Stimulated activated CD8-positive, alpha-beta memory T cell treated with anti-CD3 and anti-CD28 coated beads, Interleukin-15, amount 100 ng/mL, for 48 hours (primary cell): ENCODE results near the gene TYW3.
A peak's percentile ranks its signal among the peaks of the same experiment; 100 is the strongest.

Experiments
- DNase-seq, 2 donors: peaks; one replicate each; pipeline ENCODE4 v3.0.0-alpha.2; 2020; ENCODE audit warnings: low read depth in 2 of 2

Gene TYW3, protein sequence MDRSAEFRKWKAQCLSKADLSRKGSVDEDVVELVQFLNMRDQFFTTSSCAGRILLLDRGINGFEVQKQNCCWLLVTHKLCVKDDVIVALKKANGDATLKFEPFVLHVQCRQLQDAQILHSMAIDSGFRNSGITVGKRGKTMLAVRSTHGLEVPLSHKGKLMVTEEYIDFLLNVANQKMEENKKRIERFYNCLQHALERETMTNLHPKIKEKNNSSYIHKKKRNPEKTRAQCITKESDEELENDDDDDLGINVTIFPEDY

DNA sequence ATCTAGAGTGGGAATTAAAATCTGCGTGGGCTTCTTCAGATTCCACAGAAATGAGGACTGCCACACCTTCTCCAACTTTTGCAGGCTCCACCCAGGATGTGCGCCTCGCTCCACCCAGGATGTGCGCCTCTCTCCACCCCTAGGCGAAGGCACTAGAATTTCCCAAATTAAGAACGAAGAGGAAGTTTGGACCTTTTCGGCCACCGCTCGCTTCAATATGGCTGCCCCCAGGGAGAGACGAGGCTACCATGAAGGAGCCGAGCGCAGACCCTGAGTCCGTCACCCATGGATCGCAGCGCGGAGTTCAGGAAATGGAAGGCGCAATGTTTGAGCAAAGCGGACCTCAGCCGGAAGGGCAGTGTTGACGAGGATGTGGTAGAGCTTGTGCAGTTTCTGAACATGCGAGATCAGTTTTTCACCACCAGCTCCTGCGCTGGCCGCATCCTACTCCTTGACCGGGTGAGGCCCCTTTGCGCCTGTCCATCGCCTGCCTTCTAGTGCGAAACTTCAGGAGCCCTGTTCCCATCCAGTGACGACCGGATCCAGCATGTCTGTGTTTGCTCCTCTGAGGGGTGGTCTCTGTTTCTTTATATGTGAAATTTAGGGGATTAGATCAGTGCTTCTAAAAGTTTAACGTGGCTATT lies at the start of gene TYW3, which contains the start of gene CRYZ:
Gene TYW3, plus strand, starts transcription at position 193 of the 644 bp plus-strand sequence. Its CDS starts 93 bp downstream, at position 286.
Gene CRYZ, minus strand, starts transcription at position 91 of the 644 bp plus-strand sequence. CDS start 8,229 bp downstream, outside the sequence.
- DNase-seq, result peak; percentile 71 to 75

DNA sequence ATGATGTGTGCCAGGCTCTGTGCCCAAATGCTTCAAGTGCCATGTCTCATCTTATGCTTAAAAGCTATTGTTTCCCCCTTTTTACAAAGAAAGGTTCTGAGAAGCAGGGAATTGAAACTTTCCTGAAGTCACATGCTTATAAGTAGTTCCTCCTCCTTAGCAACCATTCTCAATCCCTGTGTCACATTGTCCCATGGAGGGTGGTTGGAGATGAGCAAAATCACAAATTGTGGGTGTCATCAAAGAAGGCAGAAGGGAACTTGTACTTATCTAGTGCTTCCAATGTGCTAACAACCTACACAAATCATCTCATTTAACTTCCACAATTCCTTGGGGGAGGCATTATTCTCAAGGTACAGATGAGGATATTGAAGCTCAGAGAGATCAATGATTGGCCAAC lies 49.3 kb upstream of the TYW3 start:
- no peak for DNase-seq

DNA sequence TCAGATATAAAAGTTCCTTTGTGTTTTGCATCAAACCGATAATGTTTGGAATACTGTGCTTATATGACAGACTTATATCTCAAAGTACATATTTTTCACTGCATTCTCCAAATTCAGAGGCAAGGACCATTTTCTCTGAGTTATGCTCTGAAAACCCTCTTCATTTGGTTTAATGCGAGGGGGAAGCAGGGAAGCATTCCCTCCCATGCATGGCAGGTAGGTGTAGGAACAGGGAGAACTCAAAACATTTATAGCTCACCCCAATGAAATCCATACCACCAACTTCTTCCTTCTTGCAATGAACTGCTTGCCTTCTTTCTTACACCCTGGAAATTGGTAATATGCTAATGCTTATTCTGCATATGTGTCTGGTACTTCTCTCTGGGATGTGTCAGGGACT lies 48.7 kb upstream of the TYW3 start:
- DNase-seq, result no peak

DNA sequence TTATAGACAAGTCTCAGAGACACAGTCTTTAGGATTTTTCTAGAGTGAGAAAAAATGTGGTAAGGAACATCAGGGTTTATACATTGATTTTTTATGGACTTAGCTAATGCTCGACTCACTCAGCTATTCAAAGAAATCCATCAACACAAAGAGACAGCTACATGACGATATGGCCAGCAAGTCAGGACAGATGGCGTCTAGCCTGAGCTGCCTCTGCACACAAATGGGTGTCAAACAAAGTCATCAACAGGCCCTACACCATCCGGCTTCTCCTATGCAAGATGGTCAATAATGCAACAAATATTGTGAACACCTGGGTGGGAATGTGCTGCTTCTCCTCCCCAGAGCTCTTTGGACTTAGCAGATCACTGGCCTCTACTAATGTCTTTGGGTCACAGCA lies 46.0 kb upstream of the TYW3 start:
- DNase-seq, result no peak

DNA sequence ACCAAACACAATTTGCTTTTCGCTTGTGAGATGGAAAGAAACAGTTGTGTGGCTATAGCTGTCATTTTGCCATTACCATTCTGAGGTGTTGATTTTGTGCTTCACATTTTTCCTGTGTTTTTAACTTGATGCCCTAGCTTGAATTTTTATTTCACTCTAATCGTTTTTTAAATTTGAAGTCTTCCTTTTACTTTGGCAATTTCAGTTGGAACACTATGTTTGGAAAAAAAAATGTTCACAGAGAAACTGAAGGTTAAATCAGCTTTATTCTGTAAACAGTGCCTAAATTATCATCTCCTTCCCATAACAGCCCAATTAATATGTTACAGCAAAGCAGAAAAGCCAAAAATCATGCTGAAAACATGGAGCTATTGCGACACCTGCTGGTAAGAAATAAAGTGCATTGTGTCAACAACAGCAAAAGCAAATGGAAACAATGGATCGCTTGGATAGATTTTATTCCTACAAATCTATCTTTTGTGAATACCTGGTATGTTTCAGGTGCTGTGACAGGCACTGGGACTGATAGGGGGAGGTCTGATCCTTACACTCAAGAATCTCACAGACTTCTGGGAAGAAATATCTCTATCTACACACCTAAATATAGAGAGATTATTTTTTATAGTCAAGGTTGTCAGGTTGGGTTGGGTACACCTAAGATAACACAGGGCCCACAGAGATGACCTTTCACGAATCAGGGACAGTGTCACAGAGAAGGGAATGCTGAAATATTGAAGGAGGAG lies 43.2 kb upstream of the TYW3 start:
- DNase-seq, result no peak

DNA sequence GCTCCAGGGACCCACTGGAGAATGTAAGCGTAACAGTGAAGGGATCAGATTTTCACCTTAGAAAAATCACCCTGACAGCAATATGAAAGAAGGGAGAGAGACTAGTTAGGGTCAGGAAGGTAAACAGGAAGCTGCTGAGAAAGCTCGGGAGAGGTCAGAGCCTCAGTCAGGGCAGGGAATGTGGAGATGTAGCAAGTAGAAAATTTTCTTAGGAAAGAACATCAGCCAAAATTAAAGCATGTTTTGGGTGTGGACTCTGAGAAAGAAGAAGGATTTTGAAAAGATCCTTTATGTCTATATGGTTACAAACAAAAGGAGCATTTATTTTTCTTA lies 42.6 kb upstream of the TYW3 start:
- DNase-seq, result no peak

DNA sequence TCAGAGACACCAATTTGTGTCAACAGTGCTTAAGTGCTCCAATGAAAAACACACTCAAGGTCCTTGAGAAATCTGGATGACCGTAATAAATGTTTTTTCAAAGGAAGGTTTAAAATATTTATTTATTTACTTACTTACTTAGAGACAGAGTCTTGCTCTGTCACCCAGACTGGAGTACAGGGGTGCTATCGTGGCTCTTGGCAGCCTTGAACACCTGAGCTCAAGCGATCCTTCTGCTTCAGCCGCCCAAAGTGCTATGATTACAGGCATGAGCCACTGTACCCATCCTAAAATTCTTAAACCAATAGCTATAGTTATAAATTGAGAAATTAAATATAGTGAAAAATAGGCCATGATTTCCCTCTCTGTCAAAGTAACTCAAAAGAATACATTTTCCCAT lies 42.0 kb upstream of the TYW3 start:
- DNase-seq, result no peak

DNA sequence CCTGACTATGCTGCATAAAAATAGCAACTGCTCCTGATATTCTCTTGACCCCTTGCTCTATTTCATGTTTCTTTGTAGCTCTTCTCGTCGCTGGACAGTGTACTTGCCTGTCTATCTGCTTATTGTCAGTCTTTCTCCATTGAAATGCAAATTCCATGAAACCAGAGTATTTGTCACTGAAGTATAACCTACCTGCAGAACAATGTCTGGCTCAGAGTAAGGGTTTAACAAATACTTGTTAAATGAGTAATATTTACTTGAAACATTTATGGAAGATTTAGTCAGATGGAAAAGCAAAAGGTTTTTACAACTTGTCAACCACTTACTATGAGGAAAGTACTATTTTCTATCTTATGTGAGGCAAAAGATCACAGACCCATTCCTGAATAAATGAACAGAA lies 39.5 kb upstream of the TYW3 start:
- DNase-seq, result no peak

DNA sequence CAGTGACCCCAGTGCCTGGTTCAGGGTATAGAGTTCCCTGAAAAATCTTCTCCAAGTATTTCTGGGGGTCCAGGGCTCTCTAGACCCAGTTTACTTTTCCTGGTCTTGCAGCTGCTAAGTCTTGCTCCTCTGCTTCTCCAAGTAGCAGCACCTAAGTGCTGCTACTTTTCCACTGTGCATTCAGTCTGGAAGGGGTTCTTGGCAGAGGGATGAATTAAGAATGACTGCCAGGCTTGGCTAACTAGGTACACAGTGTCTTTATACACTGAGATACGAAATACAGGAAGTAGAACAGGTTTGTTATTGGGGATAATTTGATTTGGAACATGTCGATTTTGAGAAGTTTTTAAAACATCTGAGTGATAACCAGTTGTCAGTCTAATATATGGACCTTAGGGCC lies 35.1 kb upstream of the TYW3 start:
- no peak for DNase-seq

DNA sequence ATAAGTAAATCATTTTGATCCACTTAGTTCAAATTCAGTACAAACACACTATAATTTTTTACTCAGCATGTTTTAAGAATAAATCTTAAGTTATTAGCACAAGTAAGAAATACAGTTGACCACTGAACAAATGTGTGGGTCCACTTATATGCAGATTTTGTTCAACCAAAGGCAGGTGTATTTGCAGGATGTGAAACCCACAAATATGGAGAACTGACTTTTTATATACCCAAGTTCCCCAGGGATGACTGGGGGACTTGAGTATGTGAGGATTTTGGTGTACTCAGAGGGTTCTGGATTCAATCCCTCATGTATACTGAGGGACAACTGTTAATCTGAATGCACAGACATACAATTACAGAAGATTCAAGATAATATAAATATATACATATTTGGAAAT lies 33.6 kb upstream of the TYW3 start:
- DNase-seq, result no peak

DNA sequence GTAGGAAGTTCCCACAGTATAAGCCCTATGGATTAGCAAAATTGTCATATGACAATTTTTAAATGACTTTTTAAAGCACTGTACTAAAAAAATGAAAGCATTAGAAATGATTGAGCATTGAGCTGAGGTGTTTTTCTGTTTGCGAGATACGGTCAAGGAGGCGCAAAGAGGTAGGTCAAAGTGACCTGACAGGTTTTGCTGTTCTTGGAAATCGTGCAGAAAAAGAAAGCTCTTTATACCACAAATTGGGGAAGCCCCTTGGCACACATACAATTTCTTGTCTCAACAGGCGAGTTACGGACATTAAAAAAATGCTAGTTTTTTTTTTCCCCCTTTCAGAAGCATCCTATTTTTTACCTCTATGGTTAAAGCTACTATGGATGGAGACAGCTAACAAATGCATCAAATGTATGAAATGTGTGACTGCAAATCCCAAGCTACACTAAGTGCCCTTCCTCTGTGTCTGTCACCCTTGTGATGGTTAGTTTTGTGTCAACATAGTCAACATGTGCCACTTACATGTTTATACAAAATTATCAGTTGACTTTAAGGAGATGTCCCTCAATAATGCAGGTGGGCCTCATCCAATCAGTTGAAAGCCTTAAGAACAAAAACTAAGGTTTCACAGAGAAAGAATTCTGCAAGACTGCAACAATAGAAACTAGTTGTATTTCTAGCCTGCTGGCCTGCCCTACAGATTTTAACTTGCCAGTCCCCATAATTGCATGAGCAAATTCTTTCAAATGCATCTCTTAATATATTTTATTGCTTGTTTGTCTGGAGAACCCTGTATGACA lies 29.4 kb upstream of the TYW3 start:
- DNase-seq, result no peak

DNA sequence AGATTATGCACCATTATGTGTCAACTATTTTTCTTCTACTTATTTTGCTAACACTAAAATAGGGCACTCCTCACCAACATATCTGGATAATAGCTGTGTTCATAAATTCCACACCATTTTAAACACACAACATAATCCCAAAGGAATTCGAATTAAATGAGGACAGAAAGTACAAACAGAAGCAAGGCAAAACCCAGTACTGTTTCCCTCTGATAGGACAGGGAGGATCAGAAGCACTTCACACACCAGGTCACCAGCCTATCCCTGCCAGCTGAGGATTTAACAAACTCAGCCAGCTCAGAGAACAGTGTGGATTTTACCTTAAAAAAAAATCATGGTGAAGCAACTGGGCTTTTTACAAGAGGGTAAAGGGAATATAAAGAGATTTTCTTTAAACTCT lies 20.1 kb upstream of the TYW3 start:
- no peak for DNase-seq

DNA sequence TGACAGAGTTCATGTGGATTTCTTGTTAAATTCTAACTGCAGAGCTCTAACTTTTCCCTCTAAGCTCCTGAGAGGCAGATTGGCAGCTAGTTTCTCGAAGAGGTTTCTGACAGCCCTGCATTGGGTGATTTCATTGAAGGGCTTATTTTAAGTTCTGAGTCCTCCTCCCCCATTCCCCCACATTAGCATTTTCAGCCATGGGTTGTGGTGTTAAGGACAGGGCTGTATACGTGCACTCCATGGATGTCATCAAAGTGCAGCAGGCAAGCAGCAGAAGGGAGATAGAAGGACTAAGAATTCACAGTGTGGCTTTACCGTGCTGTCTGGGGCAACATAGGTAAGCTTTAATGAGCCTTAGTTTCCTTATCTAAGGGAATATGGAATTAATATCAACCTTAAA lies 19.1 kb upstream of the TYW3 start:
- no peak for DNase-seq

DNA sequence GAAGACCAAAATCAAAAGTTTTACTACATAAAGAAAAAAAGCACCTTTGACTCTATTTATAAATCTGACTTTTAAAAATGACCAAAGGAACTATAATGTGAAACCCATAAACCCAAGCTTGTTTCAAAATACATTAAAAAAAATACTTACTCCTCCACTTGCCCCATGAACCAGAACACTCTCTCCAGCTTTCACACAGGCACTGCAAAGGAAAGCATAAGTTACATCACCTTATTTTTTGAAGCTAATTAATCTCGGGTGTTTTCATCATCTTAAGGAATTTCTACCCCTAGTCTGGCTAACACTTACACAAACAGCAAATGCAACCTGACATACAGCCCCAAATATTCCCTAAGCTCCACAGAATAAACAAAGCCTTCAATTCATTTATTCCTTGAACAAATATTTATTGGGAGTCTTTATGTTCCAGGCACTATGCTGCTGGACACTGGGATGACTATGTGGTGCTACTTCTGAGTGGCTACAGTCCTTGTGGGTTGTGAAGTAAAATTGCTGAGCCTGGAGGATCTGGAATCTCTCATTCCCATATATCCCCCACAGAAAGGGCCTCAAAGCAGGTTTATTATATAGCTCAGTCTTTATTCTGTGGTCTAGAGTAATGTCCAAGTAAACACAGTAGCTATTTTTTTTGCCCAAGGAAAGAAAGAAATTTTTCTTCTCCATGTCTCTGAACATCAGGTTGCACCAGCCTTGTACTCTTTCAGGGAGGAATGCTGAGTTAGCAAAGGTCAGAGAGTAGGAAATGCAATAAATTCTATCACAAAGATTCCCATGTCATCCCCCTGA lies 18.3 kb upstream of the TYW3 start:
- no peak for DNase-seq

DNA sequence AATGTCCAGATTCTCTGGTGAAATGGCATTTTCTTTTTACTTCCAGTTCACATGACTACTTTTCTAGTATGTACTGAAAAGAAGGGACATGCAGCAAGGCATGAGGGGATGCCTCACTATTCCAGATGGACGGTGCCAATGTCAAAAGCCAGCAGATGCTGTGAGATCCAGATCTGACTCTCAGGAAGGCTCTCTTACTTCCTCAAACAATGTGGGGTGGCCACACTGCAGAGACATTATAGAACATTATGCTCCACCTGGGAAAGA lies 17.8 kb upstream of the TYW3 start:
- no peak for DNase-seq

DNA sequence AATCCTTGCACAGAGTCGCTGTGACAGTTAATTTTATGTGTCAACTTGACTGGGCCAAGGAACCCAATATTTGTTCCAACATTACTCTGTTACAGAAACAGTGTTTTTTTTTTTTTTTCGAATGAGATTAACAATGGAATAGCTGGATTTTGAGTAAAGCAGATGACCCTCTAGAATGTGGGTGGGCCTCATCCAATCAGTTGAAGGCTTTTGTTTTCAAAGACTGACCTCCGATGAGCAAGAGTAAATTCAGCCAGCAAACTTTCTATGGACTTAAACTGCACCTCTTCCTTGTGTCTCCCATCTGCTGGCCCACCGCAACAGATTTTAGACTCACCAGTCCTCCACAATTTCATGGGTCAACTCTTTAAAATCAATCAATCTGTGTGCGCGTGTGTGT lies 17.1 kb upstream of the TYW3 start:
- DNase-seq, result no peak

DNA sequence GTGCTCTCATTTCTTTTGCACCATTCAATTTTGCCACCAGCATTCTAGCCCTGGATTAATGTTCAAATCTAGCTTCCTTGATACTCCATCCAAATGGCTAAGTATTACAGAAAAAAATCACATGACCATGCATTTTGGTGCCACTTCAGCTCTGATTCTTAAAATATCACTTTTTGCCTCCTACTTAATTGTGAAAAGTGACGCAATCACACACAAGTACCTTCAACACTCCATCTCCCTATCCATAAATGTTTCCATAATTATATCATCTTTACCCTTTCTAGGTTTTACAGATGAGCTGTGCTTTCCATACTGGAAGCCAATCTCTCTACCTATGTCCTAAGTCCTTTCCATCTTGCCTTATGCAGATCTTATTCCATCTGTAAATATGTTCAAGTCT lies 16.1 kb upstream of the TYW3 start:
- no peak for DNase-seq

DNA sequence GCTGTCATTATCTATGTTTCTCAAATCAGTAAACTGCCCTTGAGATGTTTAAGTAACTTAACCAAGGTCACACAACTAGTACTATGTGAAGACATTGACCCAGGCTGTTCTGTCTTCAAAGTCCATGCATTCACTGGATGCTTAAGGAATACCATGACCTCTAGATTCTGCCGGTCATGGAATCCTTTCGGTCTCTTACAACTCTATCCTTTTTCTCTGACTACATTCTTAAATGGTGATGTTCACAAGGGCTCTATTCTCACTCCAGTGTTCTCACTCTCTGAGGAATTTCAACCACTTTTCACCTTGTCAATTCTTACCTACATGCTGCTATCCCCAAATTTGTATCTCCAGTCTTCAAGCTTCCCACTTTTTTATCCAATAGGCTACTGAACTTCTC lies 15.3 kb upstream of the TYW3 start:
- DNase-seq, result no peak

DNA sequence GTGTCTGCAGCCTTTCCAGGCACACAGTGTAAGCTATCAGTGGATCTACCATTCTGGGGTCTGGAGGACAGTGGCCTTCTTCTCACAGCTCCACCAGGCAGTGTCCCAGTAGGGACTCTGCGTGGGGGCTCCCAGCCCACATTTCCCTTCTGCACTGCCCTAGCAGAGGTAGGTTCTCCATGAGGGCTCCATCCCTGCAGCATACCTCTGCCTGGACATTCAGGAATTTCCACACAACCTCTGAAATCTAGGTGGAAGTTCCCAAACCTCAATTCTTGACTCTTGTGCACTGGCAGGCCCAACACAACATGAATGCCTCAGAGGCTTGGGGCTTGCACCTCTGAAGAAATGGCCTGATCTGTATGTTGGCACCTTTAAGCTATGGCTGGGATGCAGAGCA lies 6.9 kb upstream of the TYW3 start:
- DNase-seq, result no peak

DNA sequence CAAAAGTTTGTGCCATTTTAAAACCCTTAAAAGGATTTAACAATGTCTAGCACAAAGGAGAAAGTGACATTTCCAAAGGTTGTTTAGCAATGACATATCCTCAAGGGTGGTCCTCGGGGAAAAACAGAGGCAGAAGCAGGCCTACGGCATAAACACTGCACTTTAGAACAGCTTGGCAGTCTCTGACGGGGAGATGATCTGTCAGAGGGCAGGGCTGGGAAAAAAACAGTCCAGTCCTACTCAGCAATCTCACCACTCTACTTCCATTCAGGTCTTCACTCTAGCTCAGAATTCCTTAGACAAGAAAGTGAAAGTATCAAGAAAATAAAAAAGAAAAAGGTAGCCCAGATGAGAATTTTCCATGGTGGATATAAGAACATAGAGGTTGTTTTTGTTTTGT lies 4.2 kb upstream of the TYW3 start:
- no peak for DNase-seq

DNA sequence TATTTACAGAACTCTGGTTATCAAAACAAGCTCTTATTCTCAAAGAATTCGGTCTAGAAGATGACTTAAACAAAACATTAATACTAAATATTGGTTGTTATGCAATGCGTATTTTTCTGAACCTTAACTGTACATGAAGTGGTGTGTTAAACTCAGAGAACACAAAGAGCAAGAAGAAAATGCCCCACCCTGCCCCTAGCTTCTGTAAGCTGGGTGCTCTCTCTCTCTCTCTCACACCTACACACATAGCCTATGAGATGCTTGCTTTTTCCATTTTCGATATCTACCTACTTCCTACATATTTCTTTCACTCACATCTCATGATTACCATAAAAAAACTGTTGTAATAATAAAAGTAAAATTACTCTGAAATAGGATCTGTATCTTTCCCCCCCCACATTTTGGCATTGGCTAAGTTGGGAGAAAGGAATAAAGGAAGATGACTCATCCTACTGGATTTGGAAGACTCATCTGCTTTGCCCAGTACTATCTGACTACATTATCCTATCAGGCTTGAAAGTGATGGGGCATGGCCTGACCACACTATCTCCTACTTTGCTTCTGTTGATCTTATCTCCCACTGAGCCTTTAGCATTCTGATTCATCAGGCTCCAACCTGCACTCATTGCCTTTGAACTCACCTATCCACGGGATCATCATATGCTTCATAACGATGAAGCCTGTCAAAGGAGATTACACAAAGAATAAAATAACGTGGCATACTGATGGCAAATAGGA lies 3.0 kb upstream of the TYW3 start:
- no peak for DNase-seq
